ENCODE results near the gene ANKRD62. TPM values are rescaled to one million over a fixed set of nuclear protein-coding genes. Genes with fewer than 3 reads are reported as not detected.

ANKRD62 gene
- total RNA-seq, 3 donors from 2014 or later: not detected

GRCh38 chr18:12085786-12086185 lies 7.9 kb upstream of the ANKRD62 start:
- no peak overlapping the region for H3K27ac ChIP-seq
- intact Hi-C loops (cut with DNase I; ENCODE audit: low total_unique reads): no loop called here
- no peak for DNase-seq (ENCODE audit: low spot score in 2 of 2)
- H3K4me3 ChIP-seq: no peak overlapping the region
- no peaks in the 10 kb centered on the region for H3K27me3 ChIP-seq
- H3K4me1 ChIP-seq: no peaks in the 10 kb centered on the region
- no peak for TF ChIP-seq POLR2A (IDR thresholded peaks at IDR 0.05)
- TF ChIP-seq POLR2AphosphoS5 (IDR thresholded peaks at IDR 0.05): no peak
- TF ChIP-seq, protein P1, sequence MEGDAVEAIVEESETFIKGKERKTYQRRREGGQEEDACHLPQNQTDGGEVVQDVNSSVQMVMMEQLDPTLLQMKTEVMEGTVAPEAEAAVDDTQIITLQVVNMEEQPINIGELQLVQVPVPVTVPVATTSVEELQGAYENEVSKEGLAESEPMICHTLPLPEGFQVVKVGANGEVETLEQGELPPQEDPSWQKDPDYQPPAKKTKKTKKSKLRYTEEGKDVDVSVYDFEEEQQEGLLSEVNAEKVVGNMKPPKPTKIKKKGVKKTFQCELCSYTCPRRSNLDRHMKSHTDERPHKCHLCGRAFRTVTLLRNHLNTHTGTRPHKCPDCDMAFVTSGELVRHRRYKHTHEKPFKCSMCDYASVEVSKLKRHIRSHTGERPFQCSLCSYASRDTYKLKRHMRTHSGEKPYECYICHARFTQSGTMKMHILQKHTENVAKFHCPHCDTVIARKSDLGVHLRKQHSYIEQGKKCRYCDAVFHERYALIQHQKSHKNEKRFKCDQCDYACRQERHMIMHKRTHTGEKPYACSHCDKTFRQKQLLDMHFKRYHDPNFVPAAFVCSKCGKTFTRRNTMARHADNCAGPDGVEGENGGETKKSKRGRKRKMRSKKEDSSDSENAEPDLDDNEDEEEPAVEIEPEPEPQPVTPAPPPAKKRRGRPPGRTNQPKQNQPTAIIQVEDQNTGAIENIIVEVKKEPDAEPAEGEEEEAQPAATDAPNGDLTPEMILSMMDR (IDR thresholded peaks at IDR 0.05): no peak
- H3K9me3 ChIP-seq: no peaks in the 10 kb centered on the region
- H3K36me3 ChIP-seq: no peaks in the 10 kb centered on the region

DNA sequence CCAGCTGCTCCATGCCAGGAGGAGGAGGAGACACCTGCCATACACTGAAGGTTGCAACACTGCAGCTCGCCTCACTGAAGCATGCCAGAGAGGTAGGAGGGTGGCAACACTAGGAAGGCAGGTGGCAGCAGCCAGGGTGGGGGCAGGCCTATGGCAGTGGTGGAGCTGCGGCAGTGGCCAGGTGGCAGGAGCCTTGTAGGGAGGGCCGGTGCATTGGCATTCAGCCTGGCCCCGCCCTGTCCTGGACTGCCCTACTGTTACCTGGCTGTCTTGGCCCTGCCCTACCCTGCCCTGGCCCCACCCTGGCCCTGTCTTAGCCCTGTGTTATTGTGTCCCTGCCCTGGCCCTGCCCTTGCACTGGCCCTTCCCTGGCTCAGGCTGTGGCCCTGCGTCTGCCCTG lies 7.4 kb upstream of the ANKRD62 start:
- peak in 1 of 2 donors; percentile 54 for DNase-seq (ENCODE audit: low spot score in 2 of 2)
- H3K27me3 ChIP-seq: no peaks in the 10 kb centered on the region
- no peaks in the 10 kb centered on the region for H3K9me3 ChIP-seq
- no peaks in the 10 kb centered on the region for H3K4me1 ChIP-seq
- peak overlapping the region in 1 of 2 donors; percentile 36 for H3K27ac ChIP-seq
- H3K36me3 ChIP-seq: no peaks in the 10 kb centered on the region
- no peak overlapping the region for H3K4me3 ChIP-seq
- TF ChIP-seq POLR2A (IDR thresholded peaks at IDR 0.05): no peak
- TF ChIP-seq, protein P1 (IDR thresholded peaks at IDR 0.05): no peak
- no peak for TF ChIP-seq POLR2AphosphoS5 (IDR thresholded peaks at IDR 0.05)
- intact Hi-C loops (cut with DNase I; ENCODE audit: low total_unique reads): no loop called here

- no peaks in the 10 kb centered on the region for H3K4me1 ChIP-seq
- peak overlapping the region in 1 of 2 donors; percentile 36 for H3K27ac ChIP-seq
- no peaks in the 10 kb centered on the region for H3K27me3 ChIP-seq
- no peaks in the 10 kb centered on the region for H3K36me3 ChIP-seq
- H3K4me3 ChIP-seq: no peak overlapping the region
- intact Hi-C loops (cut with DNase I; ENCODE audit: low total_unique reads): no loop called here
- H3K9me3 ChIP-seq: no peaks in the 10 kb centered on the region
- TF ChIP-seq, protein P1 (IDR thresholded peaks at IDR 0.05): no peak
- TF ChIP-seq POLR2A (IDR thresholded peaks at IDR 0.05) (no peak), POLR2AphosphoS5 (IDR thresholded peaks at IDR 0.05) (no peak)
- no peak for DNase-seq (ENCODE audit: low spot score in 2 of 2)
Observed at GRCh38 chr18:12086677-12087470, 6.8 kb upstream of the ANKRD62 start.

GRCh38 chr18:12087471-12088025 lies 6.1 kb upstream of the ANKRD62 start:
- Histone ChIP-seq H3K27me3 (no peaks in the 10 kb centered on the region), H3K36me3 (no peaks in the 10 kb centered on the region), H3K4me3 (no peak overlapping the region), H3K27ac (no peak overlapping the region), H3K9me3 (no peaks in the 10 kb centered on the region), H3K4me1 (no peaks in the 10 kb centered on the region)
- intact Hi-C loops (cut with DNase I; ENCODE audit: low total_unique reads): no loop called here
- TF ChIP-seq, protein P1 (IDR thresholded peaks at IDR 0.05): no peak
- TF ChIP-seq POLR2AphosphoS5 (IDR thresholded peaks at IDR 0.05) (no peak), POLR2A (IDR thresholded peaks at IDR 0.05) (no peak)
- no peak for DNase-seq (ENCODE audit: low spot score in 2 of 2)

GRCh38 chr18:12088096-12088495 lies 5.5 kb upstream of the ANKRD62 start:
- TF ChIP-seq, protein P1 (IDR thresholded peaks at IDR 0.05): no peak
- TF ChIP-seq POLR2A (IDR thresholded peaks at IDR 0.05): no peak
- TF ChIP-seq POLR2AphosphoS5 (IDR thresholded peaks at IDR 0.05): no peak
- intact Hi-C loops (cut with DNase I; ENCODE audit: low total_unique reads): no loop called here
- DNase-seq (ENCODE audit: low spot score in 2 of 2): no peak
- Histone ChIP-seq H3K4me3 (no peak overlapping the region), H3K36me3 (no peaks in the 10 kb centered on the region), H3K4me1 (no peaks in the 10 kb centered on the region), H3K27ac (no peak overlapping the region), H3K27me3 (no peaks in the 10 kb centered on the region), H3K9me3 (no peaks in the 10 kb centered on the region)

All from breast epithelium (tissue), 4 donors.